HT-29 (cell line): ENCODE results near the gene PFKFB2. TPM values are rescaled to one million over a fixed set of nuclear protein-coding genes. Genes with fewer than 3 reads are reported as not detected.

Experiments used
- DNase-seq: peaks from one replicate; pipeline ENCODE4 v3.0.0-alpha.2; 2015; ENCODE audit warnings: low spot score
- total RNA-seq: library from RNA; depleted of rRNA; stranded (reverse); fragments of >200 nt; shearing (Covaris generic); gene quantifications from 2 replicates; pipeline ENCODE4 v1.2.3, GENCODE V29; 2014; rRNA removed

The PFKFB2 gene
- total RNA-seq, 1 experiment from 2014 or later: 11.6 TPM

GRCh38 chr1:207088701-207089626 lies 35.9 kb downstream of the PFKFB2 start, which contains the start of gene C4BPB:
Gene C4BPB (plus strand): TSS chr1:207088860. CDS start chr1:207089532, 672 bp downstream.
- peak; percentile 91 for DNase-seq

GRCh38 chr1:207089627-207090355 lies 36.7 kb downstream of the PFKFB2 start:
- peak; percentile 12 for DNase-seq

- DNase-seq: no peak
These were observed 38.3 kb downstream of the PFKFB2 start for GRCh38 chr1:207091200-207091908.

GRCh38 chr1:207093944-207094343 lies 40.9 kb downstream of the PFKFB2 start:
- no peak for DNase-seq

GRCh38 chr1:207097871-207098324 lies 44.8 kb downstream of the PFKFB2 start:
- peak; percentile 47 for DNase-seq

- no peak for DNase-seq
These were observed 48.6 kb downstream of the PFKFB2 start for GRCh38 chr1:207101720-207102119.

GRCh38 chr1:207102146-207102545 lies 49.1 kb downstream of the PFKFB2 start:
- no peak for DNase-seq

- no peak for DNase-seq
These were observed 49.6 kb downstream of the PFKFB2 start for GRCh38 chr1:207102659-207103058.

- peak; percentile 51 for DNase-seq
These were observed 50.9 kb downstream of the PFKFB2 start, which contains the start of gene C4BPA for GRCh38 chr1:207103892-207104373. Gene C4BPA (plus strand): TSS chr1:207104233. CDS start chr1:207113026, 8,793 bp downstream.

- no peak for DNase-seq
These were observed 55.9 kb downstream of the PFKFB2 start for GRCh38 chr1:207109004-207109403.

GRCh38 chr1:207112616-207113296 lies 59.7 kb downstream of the PFKFB2 start:
- DNase-seq: no peak

GRCh38 chr1:207115269-207115668 lies 62.2 kb downstream of the PFKFB2 start:
- no peak for DNase-seq

- no peak for DNase-seq
These were observed 71.3 kb downstream of the PFKFB2 start for GRCh38 chr1:207124389-207124788.

GRCh38 chr1:207128336-207128921 lies 75.4 kb downstream of the PFKFB2 start:
- no peak for DNase-seq

GRCh38 chr1:207129053-207129452 lies 76.0 kb downstream of the PFKFB2 start:
- DNase-seq: no peak

Other genes starting within 250 kb of the PFKFB2 start
- not detected in 2 replicates for gene IL20, start 187.7 kb upstream of the PFKFB2 start, total RNA-seq
- not detected in 2 replicates for gene IL24, start 155.8 kb upstream of the PFKFB2 start, total RNA-seq
- gene FCMR, start 131.3 kb upstream of the PFKFB2 start, total RNA-seq: 0.08 and 3.2 TPM in 2 replicates
- 1.4 and 1.5 TPM in 2 replicates for gene PIGR, start 106.8 kb upstream of the PFKFB2 start, total RNA-seq
- 0.03 and 0.18 TPM in 2 replicates for gene FCAMR, start 82.8 kb upstream of the PFKFB2 start, total RNA-seq
- 45.7 and 47.1 TPM in 2 replicates for gene C1orf116, start 20.5 kb upstream of the PFKFB2 start, total RNA-seq
- 14.3 and 16.2 TPM in 2 replicates for gene YOD1, start 2.1 kb upstream of the PFKFB2 start, total RNA-seq
- 8.4 and 13.7 TPM in 2 replicates for gene C4BPB, start 35.6 kb downstream of the PFKFB2 start, total RNA-seq
- 0.18 and 1.1 TPM in 2 replicates for gene C4BPA, start 51.0 kb downstream of the PFKFB2 start, total RNA-seq